Loucy (cell line): ENCODE results near the gene PAK1.

Source experiments
- H2AFZ ChIP-seq: fragments of 200-600 bp; sonication (generic); 2 replicates; pipeline ENCODE4 v1.6.0; 2016; ENCODE audit warnings: antibody characterized with exemption, mild to moderate bottlenecking, low read length, moderate library complexity
- H3F3A ChIP-seq: fragments of 200-600 bp; 2 replicates; pipeline ENCODE4 v1.6.0; 2016; ENCODE audit warnings: antibody characterized with exemption, low read depth, mild to moderate bottlenecking
- H3K27me3 ChIP-seq: fragments of 200-600 bp; sonication (generic); 2 replicates; pipeline ENCODE4 v1.6.1; 2014; ENCODE audit warnings: low read length, mild to moderate bottlenecking; ENCODE audit not compliant: insufficient read depth, poor library complexity, severe bottlenecking
- H3K36me3 ChIP-seq: fragments of 200-600 bp; sonication (generic); 2 replicates; pipeline ENCODE4 v1.6.1; 2016; ENCODE audit warnings: low read length; ENCODE audit not compliant: insufficient read depth
- H3K4me1 ChIP-seq: fragments of 200-600 bp; sonication (generic); 2 replicates; pipeline ENCODE4 v1.5.1; 2014; ENCODE audit warnings: low read length, mild to moderate bottlenecking; ENCODE audit not compliant: insufficient read depth, poor library complexity, severe bottlenecking
- H3K4me2 ChIP-seq: fragments of 200-600 bp; sonication (generic); 2 replicates; pipeline ENCODE4 v1.6.0; 2014; ENCODE audit warnings: antibody characterized with exemption, low read length, low read depth, mild to moderate bottlenecking; ENCODE audit not compliant: poor library complexity, severe bottlenecking
- H3K4me3 ChIP-seq: fragments of 200-600 bp; sonication (generic); 2 replicates; pipeline ENCODE4 v1.5.1; 2014; ENCODE audit warnings: low read length, mild to moderate bottlenecking, mixed read lengths; ENCODE audit not compliant: poor library complexity, severe bottlenecking
- H3K79me2 ChIP-seq: fragments of 200-600 bp; sonication (generic); 2 replicates; pipeline ENCODE4 v1.6.1; 2014; ENCODE audit warnings: low read length; ENCODE audit not compliant: insufficient read depth
- H3K9ac ChIP-seq: fragments of 200-600 bp; sonication (generic); 2 replicates; pipeline ENCODE4 v1.6.0; 2014; ENCODE audit warnings: mild to moderate bottlenecking, low read depth, low read length, moderate library complexity; ENCODE audit not compliant: poor library complexity, severe bottlenecking
- H3K9me2 ChIP-seq: fragments of 200-600 bp; sonication (generic); replicated peaks from 2 replicates; pipeline ENCODE4 v1.6.1; 2016; ENCODE audit warnings: low read depth, low read length, mixed read lengths
- H3K9me3 ChIP-seq: fragments of 200-600 bp; sonication (generic); 2 replicates; pipeline ENCODE4 v1.6.1; 2014; ENCODE audit warnings: mild to moderate bottlenecking, antibody characterized with exemption, low read length, low read depth; ENCODE audit not compliant: insufficient read depth
- H4K20me1 ChIP-seq: fragments of 200-600 bp; sonication (generic); 2 replicates; pipeline ENCODE4 v1.6.0; 2014; ENCODE audit warnings: antibody characterized with exemption, low read length, mild to moderate bottlenecking; ENCODE audit not compliant: insufficient read depth, poor library complexity, severe bottlenecking
- CTCF ChIP-seq: fragments of 200-600 bp; sonication (generic); conservative IDR thresholded peaks from 2 replicates; pipeline ENCODE4 v1.5.1; 2014; ENCODE audit warnings: mild to moderate bottlenecking, antibody characterized with exemption, low read length
- EZH2phosphoT487 ChIP-seq: fragments of 200-600 bp; IDR thresholded peaks from 2 replicates; pipeline ENCODE4 v1.6.1; 2018; ENCODE audit warnings: antibody characterized with exemption, mild to moderate bottlenecking, moderate library complexity, borderline replicate concordance

Gene PAK1

DNA sequence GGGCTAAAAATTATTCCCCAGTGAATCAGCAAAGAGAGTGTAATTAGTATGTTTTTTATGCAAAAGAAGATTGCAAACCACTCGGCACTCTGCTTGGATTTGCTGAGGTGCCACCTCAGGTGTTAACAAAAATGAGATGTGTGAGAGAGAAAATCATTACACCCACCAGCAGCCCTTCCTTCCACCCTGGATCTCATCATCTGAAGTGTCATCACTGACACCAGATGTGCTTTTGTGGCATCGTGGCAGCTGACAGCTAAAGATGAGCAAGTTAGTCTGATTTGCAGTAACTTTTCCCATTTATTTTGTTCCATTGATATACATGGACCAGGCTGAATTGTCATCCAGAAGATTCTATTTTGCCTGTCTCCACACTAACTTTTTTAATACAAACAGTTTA, 44.6 kb upstream of the PAK1 start:
- H3K4me1 ChIP-seq, result no peaks in the 10 kb centered on the region
- no peaks in the 10 kb centered on the region for H3K36me3 ChIP-seq
- H3K9me2 ChIP-seq, result no peaks in the 10 kb centered on the region
- H3K79me2 ChIP-seq, result no peaks in the 10 kb centered on the region
- H3K4me3 ChIP-seq, result no peak overlapping the region
- H4K20me1 ChIP-seq, result no peaks in the 10 kb centered on the region
- no peak overlapping the region for H2AFZ ChIP-seq
- H3K9me3 ChIP-seq, result no peaks in the 10 kb centered on the region
- H3F3A ChIP-seq, result no peaks in the 10 kb centered on the region
- TF ChIP-seq EZH2phosphoT487, result no peak
- H3K9ac ChIP-seq, result no peak overlapping the region
- no peaks in the 10 kb centered on the region for H3K27me3 ChIP-seq
- no peak overlapping the region for H3K4me2 ChIP-seq

DNA sequence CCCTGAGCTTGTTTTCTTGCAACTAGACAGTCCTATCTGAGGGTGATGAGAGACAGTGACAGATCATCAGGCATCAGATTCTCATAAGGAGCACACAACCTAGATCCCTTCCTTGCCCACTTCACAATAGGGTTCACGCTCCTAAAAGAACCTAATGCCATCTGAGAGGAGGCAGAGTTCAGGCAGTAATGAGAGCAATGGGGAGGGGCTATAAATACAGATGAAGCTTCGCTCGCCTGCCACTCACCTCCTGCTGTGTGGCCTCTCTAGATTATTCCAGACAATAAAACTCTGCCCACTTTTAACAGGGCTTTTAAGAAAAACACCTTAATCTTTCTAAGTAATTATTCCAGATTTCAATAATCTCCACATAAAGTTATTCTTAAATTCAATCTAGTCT, 43.9 kb upstream of the PAK1 start:
- Histone ChIP-seq H3K9ac (no peak overlapping the region), H3K36me3 (no peaks in the 10 kb centered on the region), H3K4me1 (no peaks in the 10 kb centered on the region), H4K20me1 (no peaks in the 10 kb centered on the region), H3F3A (no peaks in the 10 kb centered on the region), H3K4me3 (no peak overlapping the region), H3K27me3 (no peaks in the 10 kb centered on the region), H3K9me2 (no peaks in the 10 kb centered on the region), H2AFZ (no peak overlapping the region), H3K9me3 (no peaks in the 10 kb centered on the region), H3K4me2 (no peak overlapping the region), H3K79me2 (no peaks in the 10 kb centered on the region)
- TF ChIP-seq EZH2phosphoT487 (no peak), CTCF (no peak)

GRCh38 chr11:77517226-77517625, 43.3 kb upstream of the PAK1 start:
- H4K20me1 ChIP-seq, result no peaks in the 10 kb centered on the region
- no peaks in the 10 kb centered on the region for H3K9me2 ChIP-seq
- H3K9ac ChIP-seq, result no peak overlapping the region
- no peaks in the 10 kb centered on the region for H3F3A ChIP-seq
- H3K27me3 ChIP-seq, result no peaks in the 10 kb centered on the region
- H3K4me2 ChIP-seq, result no peak overlapping the region
- H3K4me1 ChIP-seq, result no peaks in the 10 kb centered on the region
- no peaks in the 10 kb centered on the region for H3K9me3 ChIP-seq
- H2AFZ ChIP-seq, result no peak overlapping the region
- no peaks in the 10 kb centered on the region for H3K36me3 ChIP-seq
- no peak overlapping the region for H3K4me3 ChIP-seq
- TF ChIP-seq CTCF (no peak), EZH2phosphoT487 (no peak)
- H3K79me2 ChIP-seq, result no peaks in the 10 kb centered on the region

DNA sequence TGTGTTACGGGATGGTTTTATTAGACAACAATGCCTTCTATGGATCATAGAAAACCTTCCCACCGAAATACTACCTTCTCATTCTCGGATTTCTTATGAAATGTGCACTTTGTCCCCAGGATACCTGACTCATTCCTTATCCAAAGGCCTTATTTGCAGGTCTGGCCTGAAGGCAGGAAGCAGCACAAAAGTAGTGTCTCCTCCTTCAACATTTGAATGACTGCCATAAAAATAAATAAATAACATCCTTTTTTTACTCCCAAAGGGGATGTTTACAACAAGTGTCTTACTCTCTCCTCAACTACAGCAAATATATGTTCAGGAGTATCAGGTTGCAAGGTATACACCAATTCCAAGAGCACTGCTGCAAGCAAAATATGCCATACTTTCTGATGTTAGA, 41.6 kb upstream of the PAK1 start:
- no peaks in the 10 kb centered on the region for H3K4me1 ChIP-seq
- no peak overlapping the region for H3K9ac ChIP-seq
- H3F3A ChIP-seq, result no peaks in the 10 kb centered on the region
- H3K27me3 ChIP-seq, result no peaks in the 10 kb centered on the region
- H2AFZ ChIP-seq, result no peak overlapping the region
- no peaks in the 10 kb centered on the region for H3K36me3 ChIP-seq
- H3K9me2 ChIP-seq, result no peaks in the 10 kb centered on the region
- H3K9me3 ChIP-seq, result no peaks in the 10 kb centered on the region
- H3K79me2 ChIP-seq, result no peaks in the 10 kb centered on the region
- H3K4me2 ChIP-seq, result no peak overlapping the region
- TF ChIP-seq CTCF (no peak), EZH2phosphoT487 (no peak)
- H4K20me1 ChIP-seq, result no peaks in the 10 kb centered on the region
- H3K4me3 ChIP-seq, result no peak overlapping the region
